Suppressor macrophage treated with lipopolysaccharide for 4 hours (primary cell): ENCODE data around the gene SLC2A11.
A peak's percentile ranks its signal among the peaks of the same experiment; 100 is the strongest.

Experiments
- DNase-seq: peaks from one replicate; pipeline ENCODE4 v3.0.0-alpha.2; 2020

The SLC2A11 gene

GRCh38 chr22:23857606-23858483, at the start of gene SLC2A11:
TSS of gene SLC2A11 (plus strand) at chr22:23857875. CDS start at chr22:23858000, 125 bp downstream.
- peak; percentile 100 for DNase-seq

- no peak for DNase-seq
These were observed 45.3 kb upstream of the SLC2A11 start for GRCh38 chr22:23812378-23812777.

- DNase-seq = no peak
These were observed 42.0 kb upstream of the SLC2A11 start for GRCh38 chr22:23815541-23816155.

- no peak for DNase-seq
These were observed 41.3 kb upstream of the SLC2A11 start for GRCh38 chr22:23816156-23816976.

- no peak for DNase-seq
These were observed 40.5 kb upstream of the SLC2A11 start for GRCh38 chr22:23817146-23817545.

GRCh38 chr22:23818541-23818940, 39.1 kb upstream of the SLC2A11 start:
- DNase-seq = no peak

GRCh38 chr22:23820748-23821211, 36.9 kb upstream of the SLC2A11 start:
- no peak for DNase-seq

- DNase-seq = no peak
These were observed 35.5 kb upstream of the SLC2A11 start for GRCh38 chr22:23822101-23822671.

GRCh38 chr22:23823331-23823791, 34.3 kb upstream of the SLC2A11 start:
- DNase-seq = no peak

GRCh38 chr22:23824476-23825245, 33.0 kb upstream of the SLC2A11 start:
- no peak for DNase-seq

- no peak for DNase-seq
These were observed 32.3 kb upstream of the SLC2A11 start for GRCh38 chr22:23825246-23825905.

- no peak for DNase-seq
These were observed 30.9 kb upstream of the SLC2A11 start for GRCh38 chr22:23826510-23827350.

GRCh38 chr22:23827351-23827995, 30.2 kb upstream of the SLC2A11 start:
- DNase-seq = no peak

GRCh38 chr22:23828800-23829680, 28.6 kb upstream of the SLC2A11 start:
- no peak for DNase-seq

- no peak for DNase-seq
These were observed 27.8 kb upstream of the SLC2A11 start for GRCh38 chr22:23829845-23830372.

GRCh38 chr22:23831261-23831660, 26.4 kb upstream of the SLC2A11 start:
- DNase-seq = no peak

GRCh38 chr22:23831781-23832180, 25.9 kb upstream of the SLC2A11 start:
- no peak for DNase-seq

- DNase-seq = no peak
These were observed 25.3 kb upstream of the SLC2A11 start for GRCh38 chr22:23832226-23833016.
